ENCODE measurements around the gene ZDBF2. TPM values are rescaled to one million over a fixed set of nuclear protein-coding genes. Genes with fewer than 3 reads are reported as not detected.

Gene ZDBF2
- total RNA-seq, 1 donor from 2014 or later = 8.1 TPM

GRCh38 chr2:206260188-206261012, 14.1 kb upstream of the ZDBF2 start:
- Histone ChIP-seq H3K9me3 (no peaks in the 10 kb centered on the region), H3K4me1 (no peaks in the 10 kb centered on the region), H3K4me3 (no peak overlapping the region), H3K36me3 (no peaks in the 10 kb centered on the region), H3K27me3 (ENCODE audit: low read depth) (peaks cover 96% of the 10 kb centered on the region), H3K27ac (no peak overlapping the region)
- DNase-seq (no peak), ATAC-seq (no peak)
- peak; percentile 27 for TF ChIP-seq CTCF (IDR thresholded peaks at IDR 0.05)
- intact Hi-C loops (cut with DNase I) = no loop called here

GRCh38 chr2:206263959-206264603, 10.4 kb upstream of the ZDBF2 start:
- ATAC-seq (no peak), DNase-seq (no peak)
- H3K27me3 ChIP-seq (ENCODE audit: low read depth) = peaks cover 86% of the 10 kb centered on the region
- no peak overlapping the region for H3K27ac ChIP-seq
- no peak for TF ChIP-seq CTCF (IDR thresholded peaks at IDR 0.05)
- no peak overlapping the region for H3K4me3 ChIP-seq
- no peaks in the 10 kb centered on the region for H3K36me3 ChIP-seq
- H3K4me1 ChIP-seq = no peaks in the 10 kb centered on the region
- intact Hi-C loops (cut with DNase I) = no loop called here
- H3K9me3 ChIP-seq = no peaks in the 10 kb centered on the region

GRCh38 chr2:206266130-206267125, 8.0 kb upstream of the ZDBF2 start:
- H3K4me1 ChIP-seq = no peaks in the 10 kb centered on the region
- peak in 1 of 2 donors; percentile 19 for ATAC-seq
- no peaks in the 10 kb centered on the region for H3K36me3 ChIP-seq
- H3K27ac ChIP-seq = no peak overlapping the region
- peaks cover 79% of the 10 kb centered on the region for H3K27me3 ChIP-seq (ENCODE audit: low read depth)
- intact Hi-C loops (cut with DNase I) = no loop called here
- H3K4me3 ChIP-seq = no peak overlapping the region
- no peaks in the 10 kb centered on the region for H3K9me3 ChIP-seq
- no peak for TF ChIP-seq CTCF (IDR thresholded peaks at IDR 0.05)
- DNase-seq = no peak

GRCh38 chr2:206267567-206267966, 6.9 kb upstream of the ZDBF2 start:
- intact Hi-C loops (cut with DNase I) = no loop called here
- H3K9me3 ChIP-seq = no peaks in the 10 kb centered on the region
- DNase-seq = no peak
- peaks cover 74% of the 10 kb centered on the region for H3K27me3 ChIP-seq (ENCODE audit: low read depth)
- H3K4me1 ChIP-seq = no peaks in the 10 kb centered on the region
- H3K36me3 ChIP-seq = no peaks in the 10 kb centered on the region
- TF ChIP-seq CTCF (IDR thresholded peaks at IDR 0.05) = no peak
- no peak for ATAC-seq
- no peak overlapping the region for H3K27ac ChIP-seq
- H3K4me3 ChIP-seq = no peak overlapping the region

- no peaks in the 10 kb centered on the region for H3K9me3 ChIP-seq
- H3K4me1 ChIP-seq = peaks cover 8% of the 10 kb centered on the region
- no peak for TF ChIP-seq CTCF (IDR thresholded peaks at IDR 0.05)
- no peak overlapping the region for H3K4me3 ChIP-seq
- intact Hi-C loops (cut with DNase I) = no loop called here
- DNase-seq = no peak
- no peaks in the 10 kb centered on the region for H3K36me3 ChIP-seq
- ATAC-seq = no peak
- H3K27ac ChIP-seq = no peak overlapping the region
- peaks cover 68% of the 10 kb centered on the region for H3K27me3 ChIP-seq (ENCODE audit: low read depth)
Observed at GRCh38 chr2:206271065-206271464, 3.4 kb upstream of the ZDBF2 start.
